Fibroblast of pulmonary artery (primary cell): Measurements from ENCODE around the gene PRR16.

Source experiments
- DNase-seq: peaks from one replicate; pipeline ENCODE4 v3.0.0-alpha.2; 2010; ENCODE audit warnings: low read depth
- H3K4me3 ChIP-seq: replicated peaks from 2 replicates; pipeline ENCODE4 v1.5.1; 2011; ENCODE audit warnings: low read depth, mild to moderate bottlenecking, control low read depth, low read length, moderate library complexity
- TF ChIP-seq, protein P1 (sequence below): IDR thresholded peaks from 2 replicates; pipeline ENCODE4 v1.5.1; 2011; ENCODE audit warnings: mild to moderate bottlenecking, control low read depth, low read length, inconsistent platforms; ENCODE audit errors: missing control alignments

Gene PRR16

GRCh38 chr5:120640778-120641177 lies 176.7 kb downstream of the PRR16 start:
- TF ChIP-seq, protein P1, sequence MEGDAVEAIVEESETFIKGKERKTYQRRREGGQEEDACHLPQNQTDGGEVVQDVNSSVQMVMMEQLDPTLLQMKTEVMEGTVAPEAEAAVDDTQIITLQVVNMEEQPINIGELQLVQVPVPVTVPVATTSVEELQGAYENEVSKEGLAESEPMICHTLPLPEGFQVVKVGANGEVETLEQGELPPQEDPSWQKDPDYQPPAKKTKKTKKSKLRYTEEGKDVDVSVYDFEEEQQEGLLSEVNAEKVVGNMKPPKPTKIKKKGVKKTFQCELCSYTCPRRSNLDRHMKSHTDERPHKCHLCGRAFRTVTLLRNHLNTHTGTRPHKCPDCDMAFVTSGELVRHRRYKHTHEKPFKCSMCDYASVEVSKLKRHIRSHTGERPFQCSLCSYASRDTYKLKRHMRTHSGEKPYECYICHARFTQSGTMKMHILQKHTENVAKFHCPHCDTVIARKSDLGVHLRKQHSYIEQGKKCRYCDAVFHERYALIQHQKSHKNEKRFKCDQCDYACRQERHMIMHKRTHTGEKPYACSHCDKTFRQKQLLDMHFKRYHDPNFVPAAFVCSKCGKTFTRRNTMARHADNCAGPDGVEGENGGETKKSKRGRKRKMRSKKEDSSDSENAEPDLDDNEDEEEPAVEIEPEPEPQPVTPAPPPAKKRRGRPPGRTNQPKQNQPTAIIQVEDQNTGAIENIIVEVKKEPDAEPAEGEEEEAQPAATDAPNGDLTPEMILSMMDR = no peak
- no peak overlapping the region for H3K4me3 ChIP-seq
- no peak for DNase-seq

DNA sequence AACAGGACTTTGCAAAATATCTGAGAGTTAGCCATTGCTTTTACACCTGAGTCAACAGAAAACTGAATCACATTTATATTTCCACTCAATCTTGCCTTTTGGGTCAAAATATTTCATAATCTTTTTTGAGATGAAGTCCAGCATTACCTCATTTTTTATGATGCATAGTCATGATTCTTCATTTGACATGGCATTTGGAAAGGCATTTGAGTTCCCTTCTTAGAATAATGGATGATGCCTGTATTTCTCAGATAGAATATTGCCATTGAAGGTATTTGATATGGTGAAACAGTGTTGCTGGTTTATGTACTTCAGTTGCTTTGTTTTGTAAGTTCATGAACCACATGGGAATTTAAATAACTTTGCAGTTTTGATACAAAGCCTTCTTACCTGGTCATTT lies 180.4 kb downstream of the PRR16 start:
- peak; percentile 2 for DNase-seq
- TF ChIP-seq, protein P1 = no peak

DNA sequence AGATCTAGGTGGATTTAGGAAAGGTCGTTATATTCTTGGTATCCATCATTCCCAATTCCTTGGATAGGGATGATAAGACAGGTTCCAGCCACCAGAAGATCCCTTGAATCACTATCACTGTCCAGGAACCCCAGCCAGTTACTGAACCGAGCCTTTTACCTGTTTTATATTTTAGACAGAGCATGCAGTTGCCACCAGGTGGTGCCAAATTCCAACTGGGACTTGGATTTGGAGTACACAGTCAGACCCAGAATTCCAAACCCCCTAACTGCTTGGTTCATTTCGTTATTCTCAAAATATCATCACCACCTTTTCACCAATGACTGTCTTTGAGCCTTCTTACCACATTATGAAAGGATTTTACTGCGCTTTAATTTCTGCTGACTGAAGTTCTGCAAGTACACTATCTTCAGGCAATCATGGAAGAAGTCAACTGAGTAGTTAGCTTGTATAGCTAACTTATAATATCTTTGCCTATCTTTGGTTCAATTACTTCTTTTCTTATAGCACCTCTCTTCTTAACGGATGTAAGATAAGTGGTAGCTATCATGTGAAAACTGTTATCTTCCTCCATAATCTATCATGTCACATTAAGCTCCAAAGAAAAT lies 191.8 kb downstream of the PRR16 start:
- TF ChIP-seq, protein P1 = peak; percentile 68
- DNase-seq = peak; percentile 38
- H3K4me3 ChIP-seq = no peak overlapping the region

More for the DNA sequence above, 180.4 kb downstream of the PRR16 start:
- H3K4me3 ChIP-seq = no peak overlapping the region

GRCh38 chr5:120657104-120657503 lies 193.0 kb downstream of the PRR16 start:
- no peak for DNase-seq
- TF ChIP-seq, protein P1 = no peak
- H3K4me3 ChIP-seq = no peak overlapping the region

DNA sequence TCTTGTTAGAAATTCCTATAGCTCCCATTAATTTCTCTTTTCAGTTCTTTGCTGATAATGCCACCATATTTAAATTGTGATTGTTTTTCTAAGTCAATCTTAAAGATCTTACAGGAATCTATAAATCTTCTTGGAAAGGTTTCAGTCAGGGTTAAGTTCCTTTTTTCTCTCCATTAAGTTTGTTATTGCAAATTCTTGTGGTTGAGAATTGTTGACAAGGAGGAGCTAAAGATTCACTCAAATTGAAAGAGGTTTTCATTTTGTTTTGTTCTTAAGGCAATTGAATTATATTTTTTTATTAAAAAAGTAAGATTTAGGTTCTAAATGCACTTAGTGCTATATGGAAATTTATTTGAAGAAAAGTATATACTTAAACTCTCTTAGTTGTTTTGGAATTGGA lies 213.4 kb downstream of the PRR16 start:
- TF ChIP-seq, protein P1 = no peak
- no peak overlapping the region for H3K4me3 ChIP-seq
- DNase-seq = no peak

DNA sequence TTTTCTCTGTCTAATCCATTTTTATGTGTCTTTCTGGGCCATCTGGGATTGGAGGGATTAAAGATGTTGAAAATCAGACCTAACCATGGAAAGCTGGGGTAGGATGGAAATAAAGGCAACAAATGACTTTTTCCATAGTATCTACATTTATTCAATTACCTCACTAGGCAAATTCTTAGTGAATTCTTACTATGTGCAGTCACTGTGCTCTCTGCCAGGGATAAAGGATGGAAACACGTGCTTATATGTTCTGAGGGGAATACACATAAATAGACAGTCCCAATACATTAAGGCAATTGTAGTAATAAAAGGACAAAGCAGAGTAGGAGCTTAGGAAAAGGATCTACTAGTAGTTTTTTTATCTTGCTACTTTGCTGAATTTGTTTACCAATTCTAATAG lies 214.2 kb downstream of the PRR16 start:
- peak; percentile 24 for DNase-seq
- H3K4me3 ChIP-seq = no peak overlapping the region
- TF ChIP-seq, protein P1 = no peak

- TF ChIP-seq, protein P1 = no peak
- no peak overlapping the region for H3K4me3 ChIP-seq
- peak; percentile 6 for DNase-seq
Measured at GRCh38 chr5:120682851-120683250, 218.8 kb downstream of the PRR16 start.
